ENCODE results near the gene DNAH17. TPM values are rescaled to one million over a fixed set of nuclear protein-coding genes. Genes with fewer than 3 reads are reported as not detected.
A peak's percentile ranks its signal among the peaks of the same experiment; 100 is the strongest.

Gene DNAH17
- total and polyA plus RNA-seq, 2 donors: 0.05 to 0.10 TPM

DNA sequence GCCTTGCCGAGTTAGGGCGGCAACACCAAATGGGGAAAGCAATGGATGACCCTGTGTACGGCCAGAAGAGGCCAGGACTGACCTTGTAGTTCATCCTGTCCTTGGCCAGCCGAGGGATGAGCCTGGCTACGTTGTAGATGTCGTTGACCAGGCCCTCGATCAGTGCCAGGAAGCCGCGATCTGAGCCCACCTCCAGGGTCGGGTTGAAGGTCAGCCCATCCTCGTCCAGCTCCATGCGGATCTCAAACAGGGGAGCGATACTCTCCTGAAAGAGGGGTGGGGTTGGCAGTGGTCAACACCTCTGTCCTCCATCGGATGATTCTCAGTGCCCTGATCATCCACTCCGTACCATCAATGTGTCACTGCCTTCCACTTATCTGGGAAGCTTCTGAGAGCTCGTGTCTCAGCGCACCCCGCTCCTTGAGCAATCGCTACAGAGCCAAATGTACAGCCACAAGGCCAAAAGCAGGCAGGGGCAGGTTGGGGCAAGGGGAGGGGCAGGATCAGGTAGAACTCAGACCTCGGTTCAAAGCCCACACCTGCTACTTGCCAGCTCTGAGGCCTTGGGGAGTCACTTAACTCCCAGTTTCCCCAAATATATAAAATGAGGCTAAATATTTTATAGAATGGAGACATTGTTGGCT lies 39.9 kb downstream of the DNAH17 start:
- Histone ChIP-seq H3K4me1 (ENCODE audit: insufficient read depth) (no peaks in the 10 kb centered on the region), H3K4me3 (ENCODE audit: low read depth, low read length) (no peak overlapping the region), H3K27ac (ENCODE audit: low read depth) (no peak overlapping the region), H3K36me3 (ENCODE audit: insufficient read depth) (no peaks in the 10 kb centered on the region)
- DNase-seq (ENCODE audit: extremely low spot score): no peak
- 95% methylated on average over 20 of the region's 20 CpGs for WGBS

DNA sequence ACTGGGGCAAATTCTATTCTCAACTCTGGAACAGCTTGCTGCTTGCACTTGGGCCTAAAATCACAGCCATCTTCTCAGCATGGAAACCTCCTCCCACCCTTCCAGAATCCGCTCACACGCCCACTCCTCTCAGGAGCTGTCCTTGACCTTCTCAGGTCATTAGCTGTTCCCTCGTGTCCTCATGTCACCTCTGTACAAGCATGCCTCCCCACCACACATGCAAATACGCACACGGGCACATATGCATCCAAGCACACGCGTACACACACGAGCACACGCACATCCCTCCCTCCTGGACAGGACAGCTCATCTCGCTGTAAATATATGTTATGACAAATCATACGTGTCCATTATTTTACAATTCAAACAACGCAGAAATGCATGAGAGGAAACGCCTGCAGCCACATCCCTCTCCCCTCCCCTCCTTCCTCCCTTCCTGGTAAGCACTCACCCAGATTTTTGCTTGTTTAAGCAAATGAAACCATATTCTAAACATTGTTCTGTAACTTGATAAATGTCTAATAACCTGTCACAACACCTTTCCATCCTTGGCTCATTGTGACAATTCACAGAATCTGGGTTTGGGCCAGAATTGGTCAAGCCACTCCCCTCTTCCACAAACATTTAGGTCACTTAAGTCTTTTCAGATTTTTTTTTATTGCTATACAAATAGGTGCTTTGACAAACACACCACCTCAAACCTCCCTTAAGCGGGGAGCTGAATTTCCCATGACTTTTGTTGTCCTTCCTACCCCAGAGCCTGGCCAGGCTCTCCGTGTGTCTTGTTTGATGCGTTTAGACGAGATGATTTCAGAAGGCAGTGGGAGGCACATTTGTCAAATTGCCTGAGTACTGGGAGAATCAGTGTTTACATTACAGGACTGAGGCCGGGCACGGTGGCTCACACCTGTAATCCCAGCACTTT lies 41.7 kb downstream of the DNAH17 start:
- H3K27ac ChIP-seq (ENCODE audit: low read depth): no peak overlapping the region
- 54% methylated on average over 19 of the region's 19 CpGs for WGBS
- no peaks in the 10 kb centered on the region for H3K4me1 ChIP-seq (ENCODE audit: insufficient read depth)
- H3K36me3 ChIP-seq (ENCODE audit: insufficient read depth): no peaks in the 10 kb centered on the region
- DNase-seq (ENCODE audit: extremely low spot score): peak; percentile 36
- no peak overlapping the region for H3K4me3 ChIP-seq (ENCODE audit: low read depth, low read length)

DNA sequence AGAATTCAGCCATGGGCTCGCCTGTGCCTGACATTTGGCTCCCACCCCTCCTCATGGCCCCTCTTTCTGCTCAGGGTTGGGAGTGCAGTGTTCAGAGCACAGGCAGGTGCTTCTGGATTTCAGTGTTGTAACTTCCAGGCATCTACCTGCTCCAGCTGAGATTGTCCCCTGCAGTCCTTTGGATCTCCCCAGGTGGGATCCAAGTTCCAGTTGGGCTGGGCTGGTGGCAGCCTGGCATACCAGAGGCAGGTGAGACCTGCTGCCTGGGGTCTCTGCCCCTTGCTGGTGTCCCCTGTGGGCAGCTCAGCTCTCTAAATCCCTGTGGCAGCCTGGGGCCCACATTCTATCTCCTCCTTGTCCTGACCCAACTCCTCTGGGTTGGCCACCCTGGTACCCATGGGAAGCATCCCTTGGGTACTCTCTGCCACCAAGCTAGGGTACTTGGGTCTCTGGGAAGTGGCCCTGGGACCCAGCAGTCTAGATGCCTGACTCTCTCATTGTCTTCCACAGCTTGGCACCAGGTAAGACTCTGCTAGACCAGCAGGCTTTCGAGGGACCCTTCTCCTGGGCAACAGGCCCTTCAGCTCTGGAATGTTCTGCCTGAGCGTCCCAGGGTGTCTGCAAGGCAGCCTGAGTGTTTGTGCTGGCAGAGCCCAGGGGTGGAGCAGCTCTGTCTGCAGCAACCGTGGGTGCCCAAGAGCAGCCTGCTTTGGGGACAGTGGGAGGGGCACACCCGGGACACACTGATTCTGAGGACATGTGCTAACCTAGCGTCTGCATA lies 42.5 kb downstream of the DNAH17 start:
- WGBS: 73% methylated on average over 6 of the region's 6 CpGs
- Histone ChIP-seq H3K4me1 (ENCODE audit: insufficient read depth) (no peaks in the 10 kb centered on the region), H3K4me3 (ENCODE audit: low read depth, low read length) (no peak overlapping the region), H3K27ac (ENCODE audit: low read depth) (no peak overlapping the region), H3K36me3 (ENCODE audit: insufficient read depth) (no peaks in the 10 kb centered on the region)
- no peak for DNase-seq (ENCODE audit: extremely low spot score)

DNA sequence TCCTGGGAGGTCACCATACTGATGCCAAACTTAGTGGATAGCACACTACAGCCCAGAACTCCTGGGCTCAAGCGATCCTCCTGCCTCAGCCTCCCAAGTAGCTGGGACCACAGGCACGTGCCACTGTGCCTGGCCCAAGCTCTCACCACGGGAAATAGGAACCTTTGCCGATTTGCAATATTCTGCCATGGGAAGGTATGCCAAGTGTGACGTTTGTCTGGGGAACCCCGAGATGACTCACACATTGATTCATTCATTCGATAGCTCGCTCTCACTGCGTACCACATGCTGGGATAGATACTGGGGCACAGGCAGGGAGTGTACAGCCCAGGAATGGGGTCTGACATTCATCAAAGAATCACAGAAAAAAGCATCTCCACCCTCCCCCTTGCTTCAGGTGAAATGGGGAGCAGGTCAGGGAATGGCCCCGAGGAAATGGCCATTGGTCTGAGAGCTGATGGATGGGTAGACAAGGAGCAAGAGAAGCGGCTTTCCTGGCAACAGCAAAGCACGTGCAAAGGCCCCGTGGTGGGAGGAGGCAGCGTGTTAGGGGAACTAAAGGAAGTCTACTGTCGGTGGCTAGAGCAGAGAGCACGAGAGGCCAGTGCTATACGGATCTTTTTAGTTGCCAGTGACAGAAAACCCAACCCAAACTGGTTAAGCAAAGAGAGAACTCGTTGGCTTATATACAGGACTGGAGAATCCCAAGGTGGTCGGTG lies 44.1 kb downstream of the DNAH17 start:
- no peak for DNase-seq (ENCODE audit: extremely low spot score)
- WGBS: 91% methylated on average over 19 of the region's 19 CpGs
- H3K4me3 ChIP-seq (ENCODE audit: low read depth, low read length): no peak overlapping the region
- no peak overlapping the region for H3K27ac ChIP-seq (ENCODE audit: low read depth)
- H3K36me3 ChIP-seq (ENCODE audit: insufficient read depth): no peaks in the 10 kb centered on the region
- no peaks in the 10 kb centered on the region for H3K4me1 ChIP-seq (ENCODE audit: insufficient read depth)

DNA sequence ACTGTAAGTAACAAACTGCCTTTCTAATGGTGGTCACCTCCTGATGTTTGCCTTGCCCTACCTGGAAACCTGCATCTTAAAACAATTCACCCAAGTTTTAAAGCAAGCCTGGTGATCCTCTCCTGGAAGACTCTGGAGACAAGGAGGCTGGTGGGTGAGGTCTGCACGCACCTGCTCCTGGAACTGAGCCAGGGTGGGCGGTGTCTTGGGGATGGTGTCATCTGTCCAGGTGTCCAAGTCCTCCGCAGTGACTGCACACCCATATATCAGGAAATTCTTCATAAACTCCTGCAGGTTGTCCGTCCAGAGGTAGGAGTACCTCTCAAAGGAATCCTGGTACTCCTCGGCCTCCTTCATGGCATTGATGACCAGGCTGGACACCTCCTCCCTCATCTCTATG lies 44.9 kb downstream of the DNAH17 start:
- 93% methylated on average over 5 of the region's 5 CpGs for WGBS
- Histone ChIP-seq H3K4me1 (ENCODE audit: insufficient read depth) (no peaks in the 10 kb centered on the region), H3K36me3 (ENCODE audit: insufficient read depth) (no peaks in the 10 kb centered on the region), H3K27ac (ENCODE audit: low read depth) (no peak overlapping the region), H3K4me3 (ENCODE audit: low read depth, low read length) (no peak overlapping the region)
- DNase-seq (ENCODE audit: extremely low spot score): no peak

DNA sequence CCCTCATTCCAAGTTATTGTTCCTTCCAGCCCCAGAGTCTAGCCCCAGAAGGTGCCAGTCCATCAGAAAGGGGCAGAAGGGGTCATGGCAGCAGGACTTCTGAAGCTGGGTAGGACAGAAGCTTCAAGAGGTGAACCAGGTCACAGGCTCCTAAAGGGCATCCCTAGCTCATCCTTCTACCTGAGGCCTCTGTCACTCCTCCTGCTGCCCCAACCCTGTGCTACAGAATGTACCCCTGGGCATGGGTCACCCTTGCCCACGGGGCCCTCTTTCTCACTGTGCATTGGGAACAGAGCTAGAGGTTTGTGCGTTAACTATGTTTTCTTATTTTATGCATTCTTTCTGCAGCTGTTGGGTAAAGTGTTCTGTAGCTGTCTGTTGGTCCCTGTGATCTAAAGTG lies 46.5 kb downstream of the DNAH17 start:
- no peaks in the 10 kb centered on the region for H3K4me1 ChIP-seq (ENCODE audit: insufficient read depth)
- no peak overlapping the region for H3K27ac ChIP-seq (ENCODE audit: low read depth)
- WGBS: 74% methylated on average over 2 of the region's 2 CpGs
- H3K4me3 ChIP-seq (ENCODE audit: low read depth, low read length): no peak overlapping the region
- H3K36me3 ChIP-seq (ENCODE audit: insufficient read depth): no peaks in the 10 kb centered on the region
- DNase-seq (ENCODE audit: extremely low spot score): no peak

DNA sequence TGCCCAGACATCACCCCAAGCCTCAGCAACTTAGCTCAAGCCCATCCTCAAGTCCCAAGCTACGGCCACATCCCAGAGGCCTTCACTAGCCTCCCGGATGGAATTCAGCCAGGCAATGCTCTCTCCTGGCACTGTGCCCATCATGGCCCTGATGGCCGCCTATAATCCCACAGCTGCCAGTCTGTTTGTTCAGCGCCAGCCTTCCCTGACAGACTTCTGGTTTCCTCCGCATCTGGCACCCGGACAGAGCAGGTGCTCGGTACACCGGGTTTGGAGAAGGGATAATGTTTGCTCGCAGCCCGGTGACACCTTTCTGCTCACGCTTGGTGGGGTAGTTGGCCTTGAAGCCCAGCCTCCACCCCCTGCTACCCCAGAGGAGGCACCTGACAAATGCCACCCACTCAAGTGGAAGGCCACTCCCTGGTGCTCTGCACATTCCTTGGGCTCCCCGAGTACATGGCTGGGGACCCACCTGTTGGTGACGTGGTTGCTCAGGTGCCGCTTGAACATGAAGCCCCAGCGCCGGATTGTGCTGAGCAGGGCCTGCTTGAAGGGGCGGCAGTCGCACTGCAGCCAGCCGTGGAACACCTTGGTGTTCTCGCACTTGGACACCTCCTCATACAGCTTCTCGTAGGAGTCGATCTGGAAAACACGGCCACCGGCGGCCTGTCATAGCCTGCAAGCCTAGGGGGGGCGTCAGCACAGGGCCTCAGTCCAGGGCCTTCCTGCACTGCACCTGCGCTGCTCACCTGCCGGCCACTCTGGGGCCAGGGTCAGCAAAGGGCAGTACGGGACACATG lies 47.1 kb downstream of the DNAH17 start:
- WGBS: 93% methylated on average over 29 of the region's 29 CpGs
- DNase-seq (ENCODE audit: extremely low spot score): no peak

DNA sequence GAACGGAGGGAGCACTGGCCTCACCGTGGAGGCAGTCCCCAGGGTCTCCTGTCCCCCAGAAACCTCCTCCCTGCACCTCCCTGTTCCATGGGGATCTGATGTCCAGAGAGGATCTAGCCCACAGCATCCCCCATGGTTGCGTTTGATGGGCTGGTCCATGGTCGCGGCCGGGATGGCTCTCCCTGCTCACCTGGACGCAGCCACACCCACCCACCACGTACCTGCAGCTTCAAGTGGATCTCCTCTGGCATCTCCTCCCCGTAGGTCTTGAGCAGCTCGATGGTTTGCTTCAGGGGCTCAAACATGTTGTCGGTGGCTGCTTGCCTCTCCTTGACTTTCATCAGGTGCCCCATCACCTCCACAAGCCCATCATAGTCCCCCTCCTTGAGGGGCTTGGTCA lies 47.9 kb downstream of the DNAH17 start:
- Histone ChIP-seq H3K27ac (ENCODE audit: low read depth) (no peak overlapping the region), H3K4me1 (ENCODE audit: insufficient read depth) (no peaks in the 10 kb centered on the region), H3K36me3 (ENCODE audit: insufficient read depth) (no peaks in the 10 kb centered on the region), H3K4me3 (ENCODE audit: low read depth, low read length) (no peak overlapping the region)
- WGBS: 89% methylated on average over 11 of the region's 11 CpGs
- DNase-seq (ENCODE audit: extremely low spot score): no peak

More for the DNA sequence above, 47.1 kb downstream of the DNAH17 start:
- no peaks in the 10 kb centered on the region for H3K36me3 ChIP-seq (ENCODE audit: insufficient read depth)
- H3K4me3 ChIP-seq (ENCODE audit: low read depth, low read length): no peak overlapping the region
- H3K4me1 ChIP-seq (ENCODE audit: insufficient read depth): no peaks in the 10 kb centered on the region
- H3K27ac ChIP-seq (ENCODE audit: low read depth): no peak overlapping the region

DNA sequence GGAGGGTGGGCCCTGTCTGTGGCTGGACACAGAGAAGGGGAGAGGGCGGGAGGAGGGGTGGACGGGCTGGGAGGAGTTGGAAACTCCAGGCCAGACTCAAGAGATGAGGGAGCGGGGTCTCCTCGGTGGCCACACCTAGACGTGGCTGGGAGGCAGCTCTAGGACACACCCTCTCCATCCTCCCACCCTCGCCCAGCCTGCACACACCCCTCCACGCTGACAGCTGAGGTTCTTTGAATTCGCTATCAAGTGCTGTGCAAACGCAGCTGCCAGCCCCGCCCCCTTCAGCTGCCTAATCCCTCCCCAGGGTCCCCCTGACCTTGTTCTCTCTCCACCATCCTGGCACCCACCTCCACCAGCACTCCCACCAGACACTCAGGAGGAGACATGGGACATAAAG lies 48.7 kb downstream of the DNAH17 start:
- Histone ChIP-seq H3K27ac (ENCODE audit: low read depth) (no peak overlapping the region), H3K4me1 (ENCODE audit: insufficient read depth) (no peaks in the 10 kb centered on the region), H3K4me3 (ENCODE audit: low read depth, low read length) (no peak overlapping the region), H3K36me3 (ENCODE audit: insufficient read depth) (no peaks in the 10 kb centered on the region)
- DNase-seq (ENCODE audit: extremely low spot score): no peak
- 49% methylated on average over 10 of the region's 10 CpGs for whole genome bisulfite sequencing

DNA sequence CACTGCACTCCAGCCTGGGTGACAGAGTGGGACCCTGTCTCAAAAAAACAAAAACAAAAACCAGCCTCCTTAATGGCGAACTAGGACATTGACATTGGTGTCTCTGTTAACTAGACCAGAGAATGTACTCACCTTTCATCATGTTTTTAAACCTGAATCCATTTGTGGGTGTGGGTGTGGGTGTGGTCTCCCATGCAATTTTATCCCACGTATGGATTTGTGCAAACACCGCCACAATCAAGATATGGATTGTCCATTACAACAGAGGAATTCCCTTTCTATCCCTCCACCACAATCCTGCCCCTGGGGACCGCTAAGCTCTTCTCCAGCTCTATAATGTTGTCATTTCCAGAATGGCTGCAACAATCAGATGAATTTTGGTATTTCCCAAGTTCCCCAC lies 49.9 kb downstream of the DNAH17 start:
- DNase-seq (ENCODE audit: extremely low spot score): no peak

DNA sequence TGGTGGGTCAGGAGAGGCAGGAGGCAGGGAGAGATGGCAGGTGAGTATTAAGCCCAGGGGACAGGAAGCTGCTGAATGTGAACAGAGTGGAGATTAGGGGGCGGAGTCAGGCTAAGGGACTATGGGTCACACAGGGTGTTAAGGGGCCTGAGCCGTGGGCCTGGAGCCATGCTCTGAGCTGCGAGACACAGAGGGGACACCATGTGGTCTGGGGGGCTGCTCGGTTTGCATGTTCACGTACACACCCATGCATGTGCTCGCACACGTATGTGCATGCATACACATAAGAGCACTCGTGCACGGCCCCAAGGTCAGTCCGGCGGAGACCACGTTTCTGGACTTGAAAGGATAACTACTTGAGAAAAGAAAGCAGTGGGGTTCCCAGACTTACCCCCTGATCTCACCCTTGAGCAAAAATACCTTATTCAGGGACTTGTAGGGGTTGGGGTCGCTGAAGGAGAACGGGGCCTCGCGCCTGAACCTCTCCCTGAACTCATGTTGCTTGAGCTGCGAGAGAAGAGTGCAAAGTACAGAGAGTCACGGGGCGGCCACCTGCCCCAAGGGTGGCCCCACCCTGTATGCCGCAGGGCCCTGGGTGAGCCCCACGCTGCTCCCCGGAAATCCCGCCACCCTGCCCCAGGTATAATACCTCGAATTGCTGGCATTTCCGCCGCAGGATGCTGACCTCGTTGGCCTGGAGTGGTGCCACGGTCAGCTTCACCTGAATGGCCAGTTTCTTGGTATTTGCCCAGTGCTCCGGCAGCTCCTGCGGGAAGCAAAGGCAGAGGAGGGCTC lies 50.8 kb downstream of the DNAH17 start:
- Histone ChIP-seq H3K27ac (ENCODE audit: low read depth) (no peak overlapping the region), H3K36me3 (ENCODE audit: insufficient read depth) (no peaks in the 10 kb centered on the region), H3K4me1 (ENCODE audit: insufficient read depth) (no peaks in the 10 kb centered on the region), H3K4me3 (ENCODE audit: low read depth, low read length) (no peak overlapping the region)
- DNase-seq (ENCODE audit: extremely low spot score): no peak
- 93% methylated on average over 30 of the region's 30 CpGs for WGBS

More for the DNA sequence above, 49.9 kb downstream of the DNAH17 start:
- no peak overlapping the region for H3K4me3 ChIP-seq (ENCODE audit: low read depth, low read length)
- H3K36me3 ChIP-seq (ENCODE audit: insufficient read depth): no peaks in the 10 kb centered on the region
- H3K27ac ChIP-seq (ENCODE audit: low read depth): no peak overlapping the region
- no peaks in the 10 kb centered on the region for H3K4me1 ChIP-seq (ENCODE audit: insufficient read depth)
- 86% methylated on average over 4 of the region's 4 CpGs for WGBS

DNA sequence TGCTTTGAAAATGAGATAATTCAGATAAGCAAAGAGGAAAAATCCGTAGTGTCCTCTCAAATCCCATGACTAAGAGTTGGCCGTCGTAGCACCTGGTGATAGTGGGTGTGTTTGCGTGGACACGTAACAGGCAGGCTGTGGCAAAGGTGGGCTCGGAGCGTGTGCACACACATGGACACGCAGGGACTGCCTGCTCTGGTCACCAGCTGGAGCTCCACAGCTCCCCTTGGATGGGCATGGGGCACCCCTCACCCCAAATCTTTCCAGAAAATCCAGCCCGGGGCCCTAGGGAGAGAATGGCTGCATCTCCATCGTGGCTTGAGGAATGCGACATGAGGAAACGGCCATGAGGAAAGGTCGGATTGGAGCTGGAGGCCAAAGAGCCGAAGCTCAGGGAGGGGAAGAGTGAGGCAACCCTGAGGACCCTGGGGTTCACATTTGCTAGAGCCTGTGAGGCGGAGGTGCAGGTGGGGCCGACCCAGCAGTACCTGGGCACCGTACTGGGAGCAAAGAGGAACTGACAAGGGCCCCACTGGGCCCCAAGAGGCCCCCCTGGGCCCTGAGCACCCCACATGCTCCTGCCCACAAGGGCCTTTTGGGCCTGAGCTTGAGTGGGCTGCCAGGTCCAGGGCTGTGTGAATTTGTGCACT lies 51.6 kb downstream of the DNAH17 start:
- WGBS: 85% methylated on average over 17 of the region's 17 CpGs

More for the DNA sequence above, 51.6 kb downstream of the DNAH17 start:
- DNase-seq (ENCODE audit: extremely low spot score): no peak
- Histone ChIP-seq H3K27ac (ENCODE audit: low read depth) (no peak overlapping the region), H3K4me3 (ENCODE audit: low read depth, low read length) (no peak overlapping the region), H3K4me1 (ENCODE audit: insufficient read depth) (no peaks in the 10 kb centered on the region), H3K36me3 (ENCODE audit: insufficient read depth) (no peaks in the 10 kb centered on the region)
